CD4-positive, alpha-beta T cell treated with Interferon alpha-2 for 1 hour (primary cell): ENCODE data around the gene IL13RA1.
"Not testable (repeated sequence)": the region's sequence is repeated elsewhere in the genome, so short reads cannot be mapped to it uniquely, and the experiment has no call there.

Source experiments
- DNase-seq, 2 donors: peaks; one replicate each; pipeline ENCODE4 v3.0.0-alpha.2; 2020 to 2022

The IL13RA1 gene

GRCh38 chrX:118729042-118729652 lies 1.7 kb downstream of the IL13RA1 start:
- no peak for DNase-seq

- DNase-seq, result no peak
These were observed 3.3 kb downstream of the IL13RA1 start for GRCh38 chrX:118730500-118731247.

GRCh38 chrX:118732551-118732950 lies 5.1 kb downstream of the IL13RA1 start:
- not testable (repeated sequence) for DNase-seq

GRCh38 chrX:118734909-118735308 lies 7.5 kb downstream of the IL13RA1 start:
- no peak for DNase-seq

DNA sequence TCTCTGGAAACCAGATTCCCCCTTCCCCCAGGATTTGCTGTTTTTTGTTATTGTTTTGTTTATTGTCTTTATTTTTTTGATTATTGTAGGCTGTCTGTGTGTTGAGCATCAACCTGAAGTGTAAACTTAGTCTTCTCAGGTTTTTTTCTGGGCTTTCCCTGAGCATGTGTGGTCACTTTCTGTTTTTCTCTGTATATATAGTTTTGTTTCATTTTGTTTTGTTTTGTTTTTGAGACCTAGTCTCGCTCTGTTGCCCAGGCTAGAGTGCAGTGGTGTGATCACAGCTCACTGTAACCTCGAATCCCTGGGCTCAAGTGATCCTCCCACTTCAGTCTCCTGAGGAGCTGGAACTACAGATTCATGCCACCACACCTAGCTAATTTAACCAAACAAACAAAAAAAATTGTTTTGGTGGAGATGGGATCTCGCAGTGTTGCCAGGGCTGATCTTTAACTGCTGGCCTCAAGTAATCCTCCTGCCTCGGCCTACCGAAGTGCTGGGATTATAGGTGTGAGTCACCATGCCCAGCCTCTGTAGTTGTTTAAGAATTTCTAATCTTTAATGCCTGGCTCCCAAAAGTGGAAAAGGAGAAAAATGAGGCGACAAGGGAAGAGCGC lies 9.1 kb downstream of the IL13RA1 start:
- no peak for DNase-seq

GRCh38 chrX:118739577-118739976 lies 12.2 kb downstream of the IL13RA1 start:
- no peak for DNase-seq

GRCh38 chrX:118740276-118740889 lies 13.0 kb downstream of the IL13RA1 start:
- DNase-seq, result no peak

DNA sequence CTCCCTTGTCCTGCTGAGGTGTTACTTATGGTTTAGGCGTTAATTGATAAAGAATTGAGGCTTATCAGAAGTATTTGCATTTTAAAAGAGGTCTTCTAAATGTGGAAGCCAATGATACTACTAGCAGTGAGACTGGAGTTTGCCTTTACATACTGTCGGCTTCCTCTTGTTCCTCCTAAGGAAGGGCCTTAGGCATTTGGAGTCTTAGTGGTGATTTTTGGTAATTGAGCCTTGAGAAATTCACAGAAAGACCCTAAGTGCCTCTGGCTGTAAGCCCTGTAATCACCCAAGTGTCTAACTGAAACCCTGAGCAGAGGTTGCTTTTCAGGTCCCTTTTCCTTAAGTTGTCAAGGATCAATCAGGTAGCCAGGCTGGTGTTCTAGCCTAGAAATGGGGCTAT lies 14.8 kb downstream of the IL13RA1 start:
- no peak for DNase-seq

- no peak for DNase-seq
These were observed 18.2 kb downstream of the IL13RA1 start for GRCh38 chrX:118745570-118745969.

- DNase-seq, result peak in 1 of 2 donors; percentile 18
These were observed 24.8 kb downstream of the IL13RA1 start for GRCh38 chrX:118751950-118752783.

- DNase-seq, result no peak
These were observed 28.2 kb downstream of the IL13RA1 start for GRCh38 chrX:118755633-118756032.

DNA sequence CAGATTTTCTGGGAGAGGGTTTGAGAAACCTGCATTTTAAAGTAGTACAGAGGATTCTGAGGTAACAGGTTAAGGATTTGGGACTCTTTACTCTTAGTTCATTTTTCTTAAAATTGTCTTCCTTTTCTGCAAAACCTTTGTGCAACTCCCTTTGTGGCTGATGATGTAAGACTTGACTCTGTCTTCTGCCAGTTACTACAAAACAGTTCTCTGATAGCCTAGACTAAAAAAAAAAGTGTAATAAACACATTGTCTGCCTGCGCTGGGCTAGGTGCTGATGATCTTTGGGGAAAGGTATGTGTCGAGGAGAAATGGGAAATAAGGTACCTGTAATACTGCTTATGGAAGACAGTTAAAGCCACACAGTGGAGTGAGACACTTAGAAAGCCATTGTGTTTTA lies 28.7 kb downstream of the IL13RA1 start:
- no peak for DNase-seq

DNA sequence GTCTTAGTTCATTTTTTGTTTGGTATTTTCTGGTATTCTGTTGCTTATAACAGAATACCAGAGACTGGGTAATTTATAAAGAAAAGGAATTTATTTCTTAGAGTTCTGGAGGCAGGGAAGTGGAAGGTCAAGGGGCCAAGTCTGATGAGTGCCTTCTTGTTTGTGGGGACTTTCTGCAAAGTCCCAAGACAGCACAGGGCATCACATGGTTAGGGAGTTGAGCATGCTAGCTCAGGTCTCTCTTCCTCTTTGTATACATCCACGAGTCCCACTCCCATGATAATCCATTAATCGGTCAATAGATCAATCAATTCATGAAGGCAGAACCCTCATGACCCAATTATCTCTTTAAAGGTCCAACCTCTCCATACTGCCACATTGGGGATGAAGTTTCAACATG lies 31.1 kb downstream of the IL13RA1 start:
- no peak for DNase-seq

GRCh38 chrX:118760025-118760424 lies 32.6 kb downstream of the IL13RA1 start:
- DNase-seq, result no peak

GRCh38 chrX:118761939-118762707 lies 34.7 kb downstream of the IL13RA1 start:
- DNase-seq, result no peak

GRCh38 chrX:118763489-118763888 lies 36.1 kb downstream of the IL13RA1 start:
- no peak for DNase-seq

DNA sequence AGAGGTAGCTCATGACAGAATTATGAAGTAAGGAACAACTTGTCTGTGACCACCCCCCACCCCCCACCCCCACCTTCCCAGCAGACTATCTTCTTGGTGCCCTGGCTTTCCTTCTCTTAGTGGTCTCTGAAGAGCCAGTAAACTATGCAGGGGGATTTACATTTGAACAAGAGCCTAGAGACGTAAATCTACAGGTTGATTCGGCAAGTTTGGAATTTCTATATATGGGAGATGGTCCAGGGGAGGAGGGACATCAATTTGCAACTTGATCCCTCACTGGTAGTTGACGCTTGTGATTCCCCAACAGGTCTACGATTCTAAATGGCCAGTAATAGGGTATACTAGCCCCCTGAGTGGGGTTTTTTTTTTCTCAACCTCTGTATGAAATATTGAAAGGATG lies 36.7 kb downstream of the IL13RA1 start:
- no peak for DNase-seq

DNA sequence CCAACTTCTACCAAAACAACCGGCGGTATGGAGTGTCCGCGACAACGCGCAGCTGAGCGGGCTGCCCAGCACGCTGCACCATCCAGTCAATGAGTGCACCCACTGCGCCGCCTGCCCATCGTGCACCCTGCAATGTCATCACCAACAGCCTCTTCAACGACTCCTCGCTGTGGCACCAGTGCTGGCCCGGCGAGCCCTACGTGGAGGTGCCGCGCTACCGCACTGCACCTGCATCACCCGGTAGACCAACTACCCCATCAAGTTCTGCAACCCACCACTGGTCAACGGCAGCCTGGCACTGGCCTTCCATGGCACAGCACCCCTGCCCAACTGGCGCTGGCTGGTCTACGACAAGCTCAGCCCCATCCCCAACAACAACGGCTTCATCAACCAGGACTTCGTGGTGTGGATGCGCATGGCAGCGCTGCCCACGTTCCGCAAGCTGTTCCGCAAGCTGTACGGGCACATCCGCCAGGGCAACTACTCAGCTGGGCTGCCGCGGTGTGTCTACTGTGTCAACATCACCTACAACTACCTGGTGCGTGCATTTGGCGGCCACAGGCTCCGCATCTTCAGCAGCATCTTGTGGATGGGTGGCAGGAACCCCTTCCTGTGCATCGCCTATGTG lies 42.8 kb downstream of the IL13RA1 start:
- no peak for DNase-seq

DNA sequence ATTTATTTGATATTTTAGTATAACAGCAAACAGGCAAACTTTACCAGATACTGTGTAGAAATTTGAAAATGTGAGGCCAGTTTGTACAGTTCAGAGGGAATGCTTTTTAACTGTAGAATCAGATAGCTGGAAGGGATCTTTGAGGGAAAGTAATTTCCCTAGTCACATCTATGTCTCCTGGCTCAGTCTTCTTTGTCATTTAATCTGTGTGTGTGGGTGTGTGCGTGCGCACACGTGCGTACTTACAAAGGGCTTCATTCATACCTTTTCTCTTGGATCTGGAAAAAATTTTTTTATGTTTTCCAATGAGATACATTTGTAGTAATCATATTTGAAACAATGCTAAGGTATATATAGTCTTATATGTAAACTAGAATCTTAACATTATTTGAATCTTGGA lies 44.6 kb downstream of the IL13RA1 start:
- no peak for DNase-seq

DNA sequence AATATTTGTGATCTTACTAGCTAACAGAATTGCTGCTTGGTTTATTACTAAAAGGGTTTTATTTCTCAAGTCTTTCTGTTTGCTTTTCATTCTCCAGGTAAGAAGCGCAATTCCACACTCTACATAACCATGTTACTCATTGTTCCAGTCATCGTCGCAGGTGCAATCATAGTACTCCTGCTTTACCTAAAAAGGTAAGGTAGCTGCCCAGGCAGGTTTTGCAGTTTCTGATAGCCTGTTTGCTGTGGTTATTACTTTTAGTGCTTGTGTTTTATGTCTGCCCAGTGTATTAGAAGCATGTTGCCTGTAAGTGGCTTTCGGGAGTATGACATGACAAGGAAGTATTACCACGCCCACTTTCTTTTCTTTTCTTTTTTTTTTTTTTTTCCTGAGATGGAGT lies 46.4 kb downstream of the IL13RA1 start:
- DNase-seq, result no peak

DNA sequence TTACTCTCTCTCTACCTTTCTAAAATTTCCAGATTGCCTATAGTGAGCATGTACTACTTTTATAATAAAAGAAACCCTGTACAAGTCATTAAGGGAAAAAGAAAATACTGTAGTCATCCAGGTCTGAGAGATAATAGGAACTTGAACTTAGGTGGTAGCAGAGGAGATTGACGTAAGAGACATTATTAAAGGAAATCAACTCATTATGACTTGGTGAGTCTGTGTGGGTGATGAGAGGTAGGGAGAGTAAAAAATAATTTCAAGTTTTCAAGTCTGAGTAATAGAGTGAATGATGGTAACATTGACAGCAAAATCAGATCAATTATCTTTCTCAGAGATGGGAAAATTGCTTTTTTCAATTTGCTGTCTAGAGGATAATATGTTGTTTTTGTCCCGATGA lies 52.2 kb downstream of the IL13RA1 start:
- DNase-seq, result no peak

GRCh38 chrX:118780509-118780908 lies 53.1 kb downstream of the IL13RA1 start:
- no peak for DNase-seq
